GM12878 (cell line): Measurements from ENCODE around the gene CDC7. TPM values are rescaled to one million over a fixed set of nuclear protein-coding genes. Genes with fewer than 3 reads are reported as not detected.

Source experiments
- ATAC-seq: fragments of 200-7000 bp; cut with Tn5 transposase; 3 replicates; pipeline ENCODE4 v1.9.1; 2020; ENCODE audit warnings: mild to moderate bottlenecking, moderate library complexity
- BruUV-seq: library from RNA; stranded (reverse); fragments of 400-500 nt; replicated peaks from 2 replicates; lab custom pipeline; 2021; lab: Mats Ljungman, UMichigan
- CTCF ChIA-PET: fragments of 300-600 bp; sonication (Branson Sonifier 250); formaldehyde crosslinking; extraction: SDS; loops from one replicate; lab custom pipeline; 2021; ENCODE audit warnings: inconsistent platforms; lab: Yijun Ruan, JAX
- POLR2A ChIA-PET: fragments of 350-600 bp; formaldehyde crosslinking; extraction: SDS; loops from one replicate; lab custom pipeline; 2021; ENCODE audit warnings: inconsistent platforms; lab: Charles Lee
- RAD21 ChIA-PET: fragments of 300-600 bp; sonication (Branson Sonifier 250); formaldehyde crosslinking; loops from one replicate; lab custom pipeline; 2023; ENCODE audit warnings: antibody characterized with exemption; ENCODE audit not compliant: unreplicated experiment; lab: Charles Lee
- SMC1A ChIA-PET: fragments of 300-600 bp; sonication (Branson Sonifier 250); formaldehyde crosslinking; loops from one replicate; lab custom pipeline; 2023; ENCODE audit not compliant: unreplicated experiment, uncharacterized antibody; lab: Charles Lee
- DNase-seq: peaks from one replicate; pipeline ENCODE4 v3.0.0-alpha.2; 2011; ENCODE audit warnings: low read depth, low spot score
- FAIRE-seq: peaks from 3 replicates; lab custom pipeline; 2011; peaks lifted over from hg19 to GRCh38; lab: Jason Lieb, UNC
- H2AFZ ChIP-seq: 2 replicates; pipeline ENCODE4 v1.6.0; 2011; ENCODE audit warnings: low read depth, low read length, control low read depth; ENCODE audit not compliant: control insufficient read depth
- H3K27ac ChIP-seq: 2 replicates; pipeline ENCODE4 v1.5.1; 2011; ENCODE audit warnings: control low read depth; ENCODE audit not compliant: control insufficient read depth, insufficient read depth
- H3K27me3 ChIP-seq, 2 experiments: replicated peaks in 1 of 2; 2 replicates each; pipeline versions ENCODE4 v1.6.0 to v1.6.1; 2011; ENCODE audit warnings: low read length in 1 of 2; ENCODE audit not compliant: control insufficient read depth in 2 of 2, insufficient read depth in 2 of 2
- H3K36me3 ChIP-seq, 2 experiments: 2 replicates each; pipeline ENCODE4 v1.5.1; 2011; ENCODE audit warnings: low read length in 1 of 2; ENCODE audit not compliant: control insufficient read depth in 2 of 2, insufficient read depth in 2 of 2
- H3K4me1 ChIP-seq: 2 replicates; pipeline ENCODE4 v1.6.1; 2011; ENCODE audit warnings: mild to moderate bottlenecking, low read length, moderate library complexity, mixed read lengths; ENCODE audit not compliant: control insufficient read depth, insufficient read depth
- H3K4me2 ChIP-seq: 2 replicates; pipeline ENCODE4 v1.6.0; 2011; ENCODE audit warnings: control low read depth; ENCODE audit not compliant: control insufficient read depth, insufficient read depth
- H3K4me3 ChIP-seq: fragments of 200-600 bp; sonication (generic); 2 replicates; pipeline ENCODE4 v1.5.1; 2016
- H3K79me2 ChIP-seq: 2 replicates; pipeline ENCODE4 v1.6.0; 2011; ENCODE audit warnings: low read length; ENCODE audit not compliant: control insufficient read depth, insufficient read depth
- H3K9ac ChIP-seq: 2 replicates; pipeline ENCODE4 v1.8.0; 2011; ENCODE audit warnings: low read length, control low read depth, mixed read lengths; ENCODE audit not compliant: control insufficient read depth, insufficient read depth
- H3K9me3 ChIP-seq: replicated peaks from 3 replicates; pipeline ENCODE4 v1.5.1; 2011; ENCODE audit warnings: mild to moderate bottlenecking, low read length; ENCODE audit not compliant: control insufficient read depth, insufficient read depth
- H4K20me1 ChIP-seq: 2 replicates; pipeline ENCODE4 v1.6.0; 2011; ENCODE audit not compliant: control insufficient read depth, insufficient read depth
- ATF7 ChIP-seq: fragments of 450-650 bp; IDR thresholded peaks from 2 replicates; pipeline ENCODE4 v1.6.1; 2016; ENCODE audit warnings: low read depth, mild to moderate bottlenecking
- BHLHE40 ChIP-seq, 2 experiments: fragments of 450-650 bp in 1 of 2; IDR thresholded peaks; 2 replicates each; pipeline ENCODE4 v1.6.1; 2011 to 2017; ENCODE audit warnings: low read depth in 2 of 2, borderline replicate concordance in 1 of 2, improper control_type of control experiment in 1 of 2, low read length in 1 of 2, mild to moderate bottlenecking in 1 of 2
- CREB1 ChIP-seq: IDR thresholded peaks from 2 replicates; pipeline ENCODE4 v1.6.1; 2012; ENCODE audit warnings: low read depth, mild to moderate bottlenecking, inconsistent platforms
- CREM ChIP-seq: IDR thresholded peaks from 2 replicates; pipeline ENCODE4 v1.6.1; 2014; ENCODE audit warnings: antibody characterized with exemption, low read depth
- EP300 ChIP-seq, 2 experiments: fragments of 150-350 bp in 1 of 2; IDR thresholded peaks; 2 replicates each; pipeline ENCODE4 v1.6.1; 2011 to 2012; ENCODE audit warnings: low read depth in 2 of 2, low read length in 2 of 2, borderline replicate concordance in 1 of 2, improper control_type of control experiment in 1 of 2, inconsistent platforms in 1 of 2; ENCODE audit not compliant: control insufficient read depth in 1 of 2
- JUNB ChIP-seq: IDR thresholded peaks from 2 replicates; pipeline ENCODE4 v1.6.1; 2016; ENCODE audit warnings: antibody characterized with exemption, mild to moderate bottlenecking
- MEF2B ChIP-seq: fragments of 450-650 bp; IDR thresholded peaks from 2 replicates; pipeline ENCODE4 v1.6.1; 2018; ENCODE audit warnings: mild to moderate bottlenecking, moderate library complexity; ENCODE audit not compliant: partially characterized antibody, poor library complexity, severe bottlenecking
- MTA2 ChIP-seq: fragments of 450-650 bp; IDR thresholded peaks from 2 replicates; pipeline ENCODE4 v1.6.1; 2016; ENCODE audit warnings: low read depth, mild to moderate bottlenecking, moderate library complexity
- MYB ChIP-seq: fragments of 150-350 bp; IDR thresholded peaks from 2 replicates; pipeline ENCODE4 v1.6.1; 2014; ENCODE audit warnings: mild to moderate bottlenecking, low read depth, low read length, borderline replicate concordance
- NFIC ChIP-seq: IDR thresholded peaks from 2 replicates; pipeline ENCODE4 v1.6.1; 2012; ENCODE audit warnings: low read depth, mild to moderate bottlenecking, inconsistent platforms, low read length, moderate library complexity
- RAD21 ChIP-seq: IDR thresholded peaks from 2 replicates; pipeline ENCODE4 v1.6.1; 2011; ENCODE audit warnings: mild to moderate bottlenecking, low read depth, low read length, moderate library complexity; ENCODE audit not compliant: insufficient read depth
- RUNX3 ChIP-seq: IDR thresholded peaks from 2 replicates; pipeline ENCODE4 v1.6.1; 2012; ENCODE audit warnings: low read length, inconsistent platforms
- SMARCA5 ChIP-seq: fragments of 450-650 bp; IDR thresholded peaks from 2 replicates; pipeline ENCODE4 v1.6.1; 2017; ENCODE audit warnings: mild to moderate bottlenecking
- STAT3 ChIP-seq: IDR thresholded peaks from 2 replicates; pipeline ENCODE4 v1.6.1; 2011; ENCODE audit warnings: low read depth, low read length, improper control_type of control experiment
- WGBS: methylation state at CpG from one replicate; pipeline ENCODE4 v1.1.6; 2016; ENCODE audit warnings: low lambda C conversion rate; ENCODE audit not compliant: insufficient replicate concordance, insufficient coverage; ENCODE audit errors: missing lambda C conversion rate; 5-methylcytosine and 5-hydroxymethylcytosine counted together
- in situ Hi-C: fragments of 300-500 bp; cut with MboI; formaldehyde crosslinking; loops from 9 replicates; pipeline ENCODE4 v1.14.3; 2018; ENCODE audit warnings: mixed read lengths
- intact Hi-C: fragments of 100-400 bp; cut with micrococcal nuclease; formaldehyde crosslinking; loops from one replicate; pipeline ENCODE4 v1.14.2; 2022; ENCODE audit not compliant: unreplicated experiment
- polyA plus RNA-seq, 11 experiments: library from polyadenylated mRNA; depleted of rRNA in 4 of 11; unstranded in 6 of 11; stranded (reverse) in 5 of 11; fragments of >200 nt; fragmentation: Nextera tagmentation in 4 of 11; fragmentation: Illumina TruSeq in 1 of 11; extraction: Ambion mirVana in 4 of 11; extraction: Trizol in 1 of 11; gene quantifications; 1 replicate in 1 of 11; 2 replicates in 10 of 11; pipeline versions ENCODE4 v1.2.1 to v1.2.3, GENCODE V29; 2011 to 2016; ENCODE audit warnings: inconsistent platforms in 2 of 11, missing spikeins in 2 of 11, low read depth in 1 of 11
- total RNA-seq, 4 experiments: library from RNA; depleted of rRNA in 3 of 4; stranded (reverse); fragments of >200 nt in 3 of 4; fragmentation: Illumina TruSeq in 1 of 4; extraction: Trizol in 1 of 4; gene quantifications; 2 replicates each; pipeline versions ENCODE4 v1.2.1 to v1.2.3, GENCODE V29; 2013 to 2021

Gene CDC7
- total and polyA plus RNA-seq, 10 of the 15 experiments (the other 5 are each of a cell fraction or from before 2014, with no cell fraction given) = 14.9 to 37.8 (median 26.0) TPM

- 58% methylated on average over 7 of the region's 7 CpGs for WGBS
- in situ Hi-C loops (no loop called here), intact Hi-C loops (no loop called here)
- POLR2A ChIA-PET = no interaction called here
- FAIRE-seq (no peak), DNase-seq (no peak), ATAC-seq (no peak)
- H3K36me3 ChIP-seq = no peaks in the 10 kb centered on the region
- peaks cover 5% of the 10 kb centered on the region for H3K4me1 ChIP-seq
- H2AFZ ChIP-seq = no peak overlapping the region; the same call in 1 of the 2 replicates
- no peak overlapping the region for H3K9ac ChIP-seq
- no peaks in the 10 kb centered on the region for H3K27me3 ChIP-seq
- SMC1A ChIA-PET = no interaction called here
- no TSS peak for BruUV-seq
- H3K9me3 ChIP-seq = no peaks in the 10 kb centered on the region; the same call in 2 of the 3 replicates
- H3K79me2 ChIP-seq = no peaks in the 10 kb centered on the region
- H4K20me1 ChIP-seq = no peaks in the 10 kb centered on the region
- H3K4me2 ChIP-seq = no peak overlapping the region
- CTCF ChIA-PET = no interaction called here
- H3K27ac ChIP-seq = no peak overlapping the region
- RAD21 ChIA-PET = interaction anchor here (0.5 to 0.6 kb wide), 2 partner anchors 25 to 59 kb away, joined by 3 read pairs; no protein-coding TSS in a partner anchor
- no peak for TF ChIP-seq MEF2B
- TF ChIP-seq RAD21 = 0 out of 2 replicates have a peak, but pooled peaks have one; percentile 5
- no peak overlapping the region for H3K4me3 ChIP-seq
Measured at GRCh38 chr1:91555074-91555730, 54.6 kb downstream of the CDC7 start.

GRCh38 chr1:91555821-91556531, 55.3 kb downstream of the CDC7 start:
- Histone ChIP-seq H3K9ac (no peak overlapping the region), H3K27me3 (no peaks in the 10 kb centered on the region), H4K20me1 (no peaks in the 10 kb centered on the region), H3K36me3 (no peaks in the 10 kb centered on the region), H3K79me2 (no peaks in the 10 kb centered on the region), H3K4me2 (no peak overlapping the region), H3K4me1 (peaks cover 5% of the 10 kb centered on the region), H3K4me3 (no peak overlapping the region), H2AFZ (peak overlapping the region; percentile 1; the same call in 1 of the 2 replicates), H3K27ac (no peak overlapping the region), H3K9me3 (no peaks in the 10 kb centered on the region; the same call in 2 of the 3 replicates)
- 42% methylated on average over 7 of the region's 7 CpGs for WGBS
- TF ChIP-seq SMARCA5 = no peak
- TF ChIP-seq ATF7 = 0 out of 2 replicates have a peak, but pooled peaks have one; percentile 25
- TF ChIP-seq MYB = no peak
- TF ChIP-seq CREM = peak; percentile 53
- TF ChIP-seq STAT3 = no peak
- TF ChIP-seq CREB1 = peak; percentile 83
- peak; percentile 45; the same call in 1 of the 2 replicates for TF ChIP-seq NFIC
- TF ChIP-seq RUNX3 = peak; percentile 44; the same call in 1 of the 2 replicates
- peak in 1 of 2 experiments; percentile 43; a peak in 2 of 4 replicates for TF ChIP-seq EP300 (IDR thresholded peaks at IDR 0.05; ENCODE audit: borderline replicate concordance in 1 of 2, control insufficient read depth in 1 of 2, low read depth in 2 of 2, low read length in 2 of 2)
- TF ChIP-seq JUNB = peak; percentile 73
- peak; percentile 24 to 32; a peak in 2 of 4 replicates for TF ChIP-seq BHLHE40 (IDR thresholded peaks at IDR 0.05; ENCODE audit: borderline replicate concordance in 1 of 2, low read depth in 2 of 2, low read length in 1 of 2)
- peak; percentile 40; the same call in 1 of the 2 replicates for TF ChIP-seq MTA2
- FAIRE-seq (peak; percentile 31), ATAC-seq (peak; percentile 87), DNase-seq (no peak)
- ChIA-PET RAD21 (interaction anchor here (0.6 kb wide), 1 partner anchor 59 kb away, joined by 3 read pairs; no protein-coding TSS in a partner anchor), POLR2A (no interaction called here), SMC1A (no interaction called here), CTCF (no interaction called here)
- in situ Hi-C loops (no loop called here), intact Hi-C loops (no loop called here)
- no TSS peak for BruUV-seq
